CD4-positive, alpha-beta T cell (primary cell): ENCODE data around the gene POLQ. TPM values are rescaled to one million over a fixed set of nuclear protein-coding genes. Genes with fewer than 3 reads are reported as not detected.

Source experiments
- ATAC-seq: fragments of 200-7000 bp; cut with Tn5 transposase; one replicate; pipeline ENCODE4 v1.10.0; 2022; ENCODE audit warnings: mild to moderate bottlenecking; ENCODE audit not compliant: poor library complexity
- CTCF ChIA-PET: fragments of 350-600 bp; sonication (Branson Sonifier 250); formaldehyde crosslinking; loops from one replicate; lab custom pipeline; 2021; ENCODE audit warnings: antibody characterized with exemption, inconsistent platforms; lab: Charles Lee
- POLR2A ChIA-PET: fragments of 350-600 bp; sonication (Branson Sonifier 250); formaldehyde crosslinking; loops from one replicate; lab custom pipeline; 2021; ENCODE audit warnings: antibody characterized with exemption, inconsistent platforms; lab: Charles Lee
- DNase-seq, 14 experiments: peaks; one replicate each; pipeline ENCODE4 v3.0.0-alpha.2; 2013 to 2020; ENCODE audit warnings: mixed read lengths in 2 of 14
- H3K27ac ChIP-seq, 2 donors: one replicate each; pipeline versions ENCODE4 v1.5.1 to v1.7.0; 2013; ENCODE audit warnings: low read length in 2 of 2, low read depth in 1 of 2, mild to moderate bottlenecking in 1 of 2
- H3K27me3 ChIP-seq, 2 experiments: 1 replicate in 1 of 2; 2 replicates in 1 of 2; pipeline versions ENCODE4 v1.6.1 to v1.7.0; 2013; ENCODE audit warnings: low read length in 2 of 2, control low read depth in 1 of 2, mild to moderate bottlenecking in 1 of 2, moderate library complexity in 1 of 2; ENCODE audit not compliant: insufficient read depth in 2 of 2, control insufficient read depth in 1 of 2
- H3K36me3 ChIP-seq: one replicate; pipeline ENCODE4 v1.6.1; 2013; ENCODE audit warnings: low read length, control low read depth; ENCODE audit not compliant: insufficient read depth
- H3K4me1 ChIP-seq: one replicate; pipeline ENCODE4 v1.6.1; 2013; ENCODE audit warnings: low read length, control low read depth; ENCODE audit not compliant: insufficient read depth
- H3K4me3 ChIP-seq: one replicate; pipeline ENCODE4 v1.5.1; 2013; ENCODE audit warnings: mild to moderate bottlenecking, low read length, moderate library complexity
- H3K9me3 ChIP-seq, 2 experiments: 1 replicate in 1 of 2; 2 replicates in 1 of 2; pipeline versions ENCODE4 v1.6.1 to v1.7.0; 2013; ENCODE audit warnings: low read length in 2 of 2, mild to moderate bottlenecking in 2 of 2, control low read depth in 1 of 2, moderate library complexity in 1 of 2; ENCODE audit not compliant: control insufficient read depth in 1 of 2, insufficient read depth in 1 of 2
- H3K27ac Mint-ChIP-seq: one replicate; pipeline ENCODE4 v1.8.0; 2020; ENCODE audit warnings: mixed read lengths
- H3K27me3 Mint-ChIP-seq: one replicate; pipeline ENCODE4 v1.8.0; 2021; ENCODE audit warnings: mixed read lengths
- H3K36me3 Mint-ChIP-seq: one replicate; pipeline ENCODE4 v1.8.0; 2021; ENCODE audit warnings: low read depth, mixed read lengths
- H3K4me1 Mint-ChIP-seq: one replicate; pipeline ENCODE4 v1.8.0; 2021; ENCODE audit warnings: low read depth, mixed read lengths
- H3K4me3 Mint-ChIP-seq: one replicate; pipeline ENCODE4 v1.8.0; 2020; ENCODE audit warnings: mild to moderate bottlenecking, mixed read lengths
- H3K9me3 Mint-ChIP-seq: one replicate; pipeline ENCODE4 v1.8.0; 2020; ENCODE audit warnings: mixed read lengths
- intact Hi-C, 2 experiments: fragments of 100-400 bp; cut with DNase I in 1 of 2; cut with micrococcal nuclease in 1 of 2; formaldehyde crosslinking; loops; one replicate each; pipeline versions ENCODE4 v1.15.1 to v1.9.0; 2023 to 2025; cut with DNase I, micrococcal nuclease
- total RNA-seq, 174 experiments: library from RNA in 2 of 174; stranded (reverse) in 2 of 174; gene quantifications; one replicate each; pipeline ENCODE4 v1.2.3 and lab custom pipeline; 2021 to 2026
- TF ChIP-seq, protein P1 (sequence below): fragments of 200-600 bp; IDR thresholded peaks from one replicate; pipeline ENCODE4 v1.8.0; 2022; ENCODE audit warnings: antibody characterized with exemption, mild to moderate bottlenecking

The POLQ gene
- total RNA-seq, 2 experiments from 2014 or later: 0.17 to 0.30 TPM

DNA sequence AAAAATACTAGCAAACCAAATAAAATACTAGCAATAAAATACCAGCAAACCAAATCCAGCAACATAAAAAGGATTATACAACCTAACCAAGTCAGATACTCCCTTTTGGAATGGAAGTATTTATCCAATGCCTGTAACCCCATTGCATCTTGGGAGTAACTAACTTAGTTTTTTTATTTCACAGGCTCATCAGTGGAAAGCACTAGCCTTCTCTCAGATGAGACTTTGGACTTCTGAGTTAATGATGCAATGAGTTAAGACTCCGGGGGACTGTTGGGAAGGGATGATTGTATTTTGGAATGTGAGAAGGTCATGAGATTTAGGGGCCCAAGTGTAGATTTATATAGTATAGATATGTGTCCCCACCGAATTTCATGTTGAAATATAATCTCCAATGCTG, 41.2 kb downstream of the POLQ start:
- Histone ChIP-seq H3K9me3 (no peaks in the 10 kb centered on the region), H3K36me3 (no peaks in the 10 kb centered on the region), H3K4me3 (no peak overlapping the region), H3K27me3 (no peaks in the 10 kb centered on the region), H3K27ac (no peak overlapping the region), H3K4me1 (no peaks in the 10 kb centered on the region)
- POLR2A ChIA-PET: no interaction called here
- no peaks in the 10 kb centered on the region for H3K4me1 Mint-ChIP-seq
- TF ChIP-seq, protein P1, sequence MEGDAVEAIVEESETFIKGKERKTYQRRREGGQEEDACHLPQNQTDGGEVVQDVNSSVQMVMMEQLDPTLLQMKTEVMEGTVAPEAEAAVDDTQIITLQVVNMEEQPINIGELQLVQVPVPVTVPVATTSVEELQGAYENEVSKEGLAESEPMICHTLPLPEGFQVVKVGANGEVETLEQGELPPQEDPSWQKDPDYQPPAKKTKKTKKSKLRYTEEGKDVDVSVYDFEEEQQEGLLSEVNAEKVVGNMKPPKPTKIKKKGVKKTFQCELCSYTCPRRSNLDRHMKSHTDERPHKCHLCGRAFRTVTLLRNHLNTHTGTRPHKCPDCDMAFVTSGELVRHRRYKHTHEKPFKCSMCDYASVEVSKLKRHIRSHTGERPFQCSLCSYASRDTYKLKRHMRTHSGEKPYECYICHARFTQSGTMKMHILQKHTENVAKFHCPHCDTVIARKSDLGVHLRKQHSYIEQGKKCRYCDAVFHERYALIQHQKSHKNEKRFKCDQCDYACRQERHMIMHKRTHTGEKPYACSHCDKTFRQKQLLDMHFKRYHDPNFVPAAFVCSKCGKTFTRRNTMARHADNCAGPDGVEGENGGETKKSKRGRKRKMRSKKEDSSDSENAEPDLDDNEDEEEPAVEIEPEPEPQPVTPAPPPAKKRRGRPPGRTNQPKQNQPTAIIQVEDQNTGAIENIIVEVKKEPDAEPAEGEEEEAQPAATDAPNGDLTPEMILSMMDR: no peak
- no peaks in the 10 kb centered on the region for H3K27me3 Mint-ChIP-seq
- H3K4me3 Mint-ChIP-seq: no peak overlapping the region
- no peaks in the 10 kb centered on the region for H3K9me3 Mint-ChIP-seq
- CTCF ChIA-PET: no interaction called here
- H3K27ac Mint-ChIP-seq: no peak overlapping the region
- ATAC-seq (no peak), DNase-seq (no peak)
- intact Hi-C loops: no loop called here
- H3K36me3 Mint-ChIP-seq: no peaks in the 10 kb centered on the region

DNA sequence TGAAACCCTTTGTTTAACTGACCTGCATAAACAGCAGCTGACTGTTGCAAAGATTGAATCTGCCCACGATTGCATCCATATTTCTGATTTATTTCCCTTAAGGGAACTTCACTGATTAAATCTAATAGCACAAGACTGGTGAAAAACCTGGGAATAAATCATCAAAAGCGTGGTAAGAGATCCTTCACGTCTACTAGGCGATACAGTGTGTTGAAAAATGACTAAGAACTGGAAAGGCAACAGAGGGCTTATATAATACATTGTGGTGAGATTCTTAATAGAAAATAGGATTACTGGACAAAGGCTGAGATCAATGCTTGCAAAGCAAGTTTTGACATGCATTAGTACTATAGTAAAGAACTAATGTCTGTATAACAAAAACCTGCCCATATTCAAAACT, 49.0 kb downstream of the POLQ start:
- H3K4me3 ChIP-seq: no peak overlapping the region
- Mint-ChIP-seq H3K27ac (no peak overlapping the region), H3K36me3 (no peaks in the 10 kb centered on the region), H3K27me3 (no peaks in the 10 kb centered on the region), H3K9me3 (no peaks in the 10 kb centered on the region), H3K4me3 (no peak overlapping the region), H3K4me1 (no peaks in the 10 kb centered on the region)
- intact Hi-C loops: no loop called here
- TF ChIP-seq, protein P1: no peak
- no peaks in the 10 kb centered on the region for H3K4me1 ChIP-seq
- POLR2A ChIA-PET: interaction anchor here (0.7 kb wide), 1 partner anchor 1423 kb away, joined by 3 read pairs; no protein-coding TSS in a partner anchor
- DNase-seq: no peak
- CTCF ChIA-PET: no interaction called here
- H3K27me3 ChIP-seq: no peaks in the 10 kb centered on the region
- H3K36me3 ChIP-seq: no peaks in the 10 kb centered on the region
- ATAC-seq: no peak
- H3K9me3 ChIP-seq: no peaks in the 10 kb centered on the region
- H3K27ac ChIP-seq: no peak overlapping the region

DNA sequence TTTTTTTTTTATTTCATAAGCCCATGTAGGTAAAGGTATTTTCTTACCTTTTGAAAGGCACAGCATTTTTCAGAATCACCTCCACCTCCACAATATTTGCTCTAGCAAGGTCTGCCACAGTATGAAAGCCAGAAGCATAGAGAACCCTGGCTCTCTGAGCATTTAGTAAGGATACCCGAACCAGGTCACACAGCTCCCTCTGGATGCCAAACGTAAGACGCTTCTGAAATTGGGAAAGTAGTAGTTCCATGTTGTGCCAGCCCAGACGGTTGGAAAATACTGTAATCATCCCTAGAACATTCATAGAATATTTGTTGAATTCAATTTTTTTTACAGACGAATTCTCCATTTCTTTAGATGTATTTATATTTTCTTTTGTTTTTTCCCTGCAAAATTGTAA, 52.4 kb downstream of the POLQ start:
- H3K36me3 ChIP-seq: no peaks in the 10 kb centered on the region
- no peaks in the 10 kb centered on the region for H3K27me3 Mint-ChIP-seq
- DNase-seq: no peak
- no peaks in the 10 kb centered on the region for H3K9me3 Mint-ChIP-seq
- H3K27ac ChIP-seq: no peak overlapping the region
- ChIA-PET POLR2A (no interaction called here), CTCF (no interaction called here)
- ATAC-seq: no peak
- intact Hi-C loops: no loop called here
- no peak overlapping the region for H3K27ac Mint-ChIP-seq
- no peak overlapping the region for H3K4me3 ChIP-seq
- H3K4me1 Mint-ChIP-seq: no peaks in the 10 kb centered on the region
- no peaks in the 10 kb centered on the region for H3K27me3 ChIP-seq
- TF ChIP-seq, protein P1: no peak
- no peaks in the 10 kb centered on the region for H3K9me3 ChIP-seq
- no peak overlapping the region for H3K4me3 Mint-ChIP-seq
- no peaks in the 10 kb centered on the region for H3K36me3 Mint-ChIP-seq
- H3K4me1 ChIP-seq: no peaks in the 10 kb centered on the region
